ENCODE results near the gene FKBP5. TPM values are rescaled to one million over a fixed set of nuclear protein-coding genes. Genes with fewer than 3 reads are reported as not detected.

Gene FKBP5
- total and polyA plus RNA-seq, 2 donors from 2014 or later = 45.6 to 267 TPM

- no peak for FAIRE-seq
- DNase-seq = no peak
- TF ChIP-seq CTCF (IDR thresholded peaks at IDR 0.05; ENCODE audit: borderline replicate concordance, extremely low read depth, insufficient read depth) = no peak
- no peaks in the 10 kb centered on the region for H3K9me3 ChIP-seq (ENCODE audit: control insufficient read depth in 2 of 3, insufficient read depth in 1 of 3, low read length in 3 of 3)
- H3K27me3 ChIP-seq (ENCODE audit: control insufficient read depth, insufficient read depth, low read length) = no peaks in the 10 kb centered on the region
- peaks cover 0 to 14% (median 11%) of the 10 kb centered on the region in 3 donors for H3K36me3 ChIP-seq (ENCODE audit: control insufficient read depth in 2 of 3, insufficient read depth in 3 of 3, low read length in 3 of 3)
- no peak overlapping the region for H3K27ac ChIP-seq (ENCODE audit: low read depth in 2 of 2, low read length in 2 of 2)
- H3K4me3 ChIP-seq (ENCODE audit: low read length in 3 of 3) = no peak overlapping the region
- peaks cover 0 to 3% (median 0%) of the 10 kb centered on the region in 3 donors for H3K4me1 ChIP-seq (ENCODE audit: control insufficient read depth in 2 of 3, insufficient read depth in 2 of 3, low read depth in 1 of 3, low read length in 3 of 3)
- no peak overlapping the region for H3K9ac ChIP-seq (ENCODE audit: low read length in 3 of 3)
- intact Hi-C loops (cut with DNase I) = no loop called here
Measured at GRCh38 chr6:35633579-35634089, 55.1 kb downstream of the FKBP5 start.

GRCh38 chr6:35629876-35630378 lies 58.8 kb downstream of the FKBP5 start:
- no peak overlapping the region for H3K4me3 ChIP-seq (ENCODE audit: low read length in 3 of 3)
- peaks cover 0 to 3% (median 0%) of the 10 kb centered on the region in 3 donors for H3K4me1 ChIP-seq (ENCODE audit: control insufficient read depth in 2 of 3, insufficient read depth in 2 of 3, low read depth in 1 of 3, low read length in 3 of 3)
- intact Hi-C loops (cut with DNase I) = no loop called here
- no peak overlapping the region for H3K9ac ChIP-seq (ENCODE audit: low read length in 3 of 3)
- no peak for FAIRE-seq
- no peak for DNase-seq
- H3K9me3 ChIP-seq (ENCODE audit: control insufficient read depth in 2 of 3, insufficient read depth in 1 of 3, low read length in 3 of 3) = no peaks in the 10 kb centered on the region
- H3K27ac ChIP-seq (ENCODE audit: low read depth in 2 of 2, low read length in 2 of 2) = no peak overlapping the region
- H3K27me3 ChIP-seq (ENCODE audit: control insufficient read depth, insufficient read depth, low read length) = no peaks in the 10 kb centered on the region
- H3K36me3 ChIP-seq (ENCODE audit: control insufficient read depth in 2 of 3, insufficient read depth in 3 of 3, low read length in 3 of 3) = peaks cover 0 to 15% (median 0%) of the 10 kb centered on the region in 3 donors
- TF ChIP-seq CTCF (IDR thresholded peaks at IDR 0.05; ENCODE audit: borderline replicate concordance, extremely low read depth, insufficient read depth) = no peak

- Histone ChIP-seq H3K27ac (ENCODE audit: low read depth in 2 of 2, low read length in 2 of 2) (no peak overlapping the region), H3K4me1 (ENCODE audit: control insufficient read depth in 2 of 3, insufficient read depth in 2 of 3, low read depth in 1 of 3, low read length in 3 of 3) (no peaks in the 10 kb centered on the region), H3K9ac (ENCODE audit: low read length in 3 of 3) (no peak overlapping the region), H3K36me3 (ENCODE audit: control insufficient read depth in 2 of 3, insufficient read depth in 3 of 3, low read length in 3 of 3) (peaks cover 0 to 20% (median 0%) of the 10 kb centered on the region in 3 donors), H3K4me3 (ENCODE audit: low read length in 3 of 3) (no peak overlapping the region), H3K27me3 (ENCODE audit: control insufficient read depth, insufficient read depth, low read length) (no peaks in the 10 kb centered on the region), H3K9me3 (ENCODE audit: control insufficient read depth in 2 of 3, insufficient read depth in 1 of 3, low read length in 3 of 3) (no peaks in the 10 kb centered on the region)
- intact Hi-C loops (cut with DNase I) = no loop called here
- DNase-seq (no peak), FAIRE-seq (no peak)
- no peak for TF ChIP-seq CTCF (IDR thresholded peaks at IDR 0.05; ENCODE audit: borderline replicate concordance, extremely low read depth, insufficient read depth)
Measured at GRCh38 chr6:35626401-35626800, 62.3 kb downstream of the FKBP5 start.

All from kidney (tissue), 14 donors.